ENCODE data around the gene CACHD1.
"Not testable (repeated sequence)": the region's sequence is repeated elsewhere in the genome, so short reads cannot be mapped to it uniquely, and the experiment has no call there.

CACHD1 gene

DNA sequence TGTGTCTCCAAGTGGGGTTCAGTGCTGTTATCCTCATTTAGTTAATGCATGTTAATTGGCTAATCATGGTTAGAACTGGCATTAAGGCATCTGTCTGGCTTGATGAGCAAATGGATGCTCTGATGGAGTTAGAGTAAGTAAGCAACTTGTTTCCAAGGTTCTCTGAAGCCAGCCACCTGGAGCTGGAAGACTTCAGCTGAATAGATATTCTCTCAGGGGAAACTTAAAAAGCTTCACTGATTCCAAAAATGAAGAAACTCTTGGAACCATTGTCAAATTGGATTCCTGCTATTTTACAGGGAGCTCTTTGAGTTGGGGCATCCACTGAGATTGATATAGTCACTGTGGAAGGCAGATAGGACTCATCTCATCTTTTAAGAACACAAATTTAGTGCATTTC is 118.9 kb downstream of the CACHD1 start:
- DNase-seq (ENCODE audit: low read depth in 2 of 2), result no peak

DNA sequence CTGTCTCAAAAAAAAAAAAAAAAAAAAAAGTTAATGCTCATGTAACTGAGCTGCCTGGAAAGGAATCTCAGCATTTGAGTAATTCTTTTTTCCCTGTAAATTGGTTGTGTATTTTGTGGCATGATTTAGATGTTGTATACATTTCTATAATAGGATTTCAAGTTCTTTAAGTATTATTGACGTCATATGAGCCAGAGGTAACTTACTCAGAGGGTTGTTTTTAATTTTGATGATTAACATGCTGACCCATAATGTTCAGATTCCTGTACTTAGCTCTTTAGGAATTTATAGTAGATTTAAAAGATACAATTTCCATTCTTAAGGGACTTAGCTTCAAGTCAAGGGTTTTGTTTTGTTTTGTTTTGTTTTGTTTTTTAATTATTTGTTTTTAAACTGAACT is 120.4 kb downstream of the CACHD1 start:
- no peak for DNase-seq (ENCODE audit: low read depth in 2 of 2)

DNA sequence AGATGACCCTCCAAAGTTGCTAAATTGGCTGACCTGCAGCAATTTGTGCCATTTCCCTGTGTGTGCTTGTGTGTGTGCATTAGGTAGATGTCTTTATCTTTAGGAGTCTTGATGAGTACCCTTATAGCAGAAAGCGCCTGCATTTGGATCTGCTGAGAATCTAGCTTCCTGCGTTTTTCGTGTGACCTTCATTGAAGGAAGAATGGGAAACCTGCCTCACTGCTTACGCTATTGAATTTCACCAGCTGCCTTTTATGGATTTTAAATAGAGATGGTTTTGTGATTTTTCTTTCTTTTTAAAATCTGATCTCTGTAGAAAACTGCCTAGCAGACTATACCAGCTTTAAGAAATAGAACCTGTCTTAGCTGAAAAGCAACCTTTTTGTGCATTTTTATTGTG is 124.5 kb downstream of the CACHD1 start:
- DNase-seq (ENCODE audit: low read depth in 2 of 2), result no peak

DNA sequence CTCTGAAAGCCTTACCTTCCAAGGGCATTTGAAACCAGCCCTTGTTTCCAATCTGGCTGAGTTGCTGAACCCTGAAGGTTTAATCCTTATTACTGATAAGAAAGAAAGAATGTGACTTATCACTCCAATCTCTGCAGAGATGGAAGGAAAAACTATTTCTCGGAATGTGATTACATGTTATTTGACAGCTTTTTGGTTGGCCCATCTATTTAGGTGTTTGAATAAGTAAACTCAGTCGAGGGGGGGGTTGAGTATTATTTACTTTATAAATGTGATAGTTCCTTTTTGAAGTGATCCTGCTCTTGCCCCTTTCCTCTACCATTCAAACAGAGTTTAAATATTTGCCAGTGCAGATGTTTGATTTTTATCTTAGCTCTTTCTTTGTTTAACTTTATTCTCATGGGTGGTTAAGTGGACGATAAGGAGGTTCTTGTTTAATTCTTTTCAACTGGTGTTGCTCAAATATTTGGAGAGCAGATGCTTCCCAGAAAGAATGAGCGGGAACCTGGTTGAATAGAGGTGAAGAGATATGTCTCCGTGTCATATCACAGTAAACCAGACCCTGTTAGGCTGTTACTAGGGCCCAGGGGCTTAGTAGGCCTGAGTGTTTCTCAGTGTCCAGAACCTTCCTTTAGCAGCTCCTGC is 126.1 kb downstream of the CACHD1 start:
- DNase-seq (ENCODE audit: low read depth in 2 of 2), result no peak

DNA sequence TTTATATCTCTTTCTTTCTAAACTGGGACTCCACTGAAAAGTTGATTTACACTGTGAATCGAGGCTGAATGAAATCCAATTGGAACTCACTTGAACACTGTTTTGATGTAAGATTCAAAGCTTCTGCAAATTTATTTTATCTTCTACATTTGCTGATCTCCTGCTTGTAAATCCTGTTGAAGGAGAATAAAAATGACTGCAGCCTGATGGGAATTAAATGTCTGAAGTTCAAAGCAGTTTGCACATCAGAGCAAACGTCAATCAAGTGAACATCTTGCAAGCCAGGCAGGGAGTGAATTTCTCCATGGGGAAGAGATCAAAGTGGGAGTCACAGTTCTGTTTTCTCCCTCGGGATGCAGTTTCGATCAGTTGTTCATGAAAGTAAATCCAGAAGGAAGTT is 127.2 kb downstream of the CACHD1 start:
- no peak for DNase-seq (ENCODE audit: low read depth in 2 of 2)

DNA sequence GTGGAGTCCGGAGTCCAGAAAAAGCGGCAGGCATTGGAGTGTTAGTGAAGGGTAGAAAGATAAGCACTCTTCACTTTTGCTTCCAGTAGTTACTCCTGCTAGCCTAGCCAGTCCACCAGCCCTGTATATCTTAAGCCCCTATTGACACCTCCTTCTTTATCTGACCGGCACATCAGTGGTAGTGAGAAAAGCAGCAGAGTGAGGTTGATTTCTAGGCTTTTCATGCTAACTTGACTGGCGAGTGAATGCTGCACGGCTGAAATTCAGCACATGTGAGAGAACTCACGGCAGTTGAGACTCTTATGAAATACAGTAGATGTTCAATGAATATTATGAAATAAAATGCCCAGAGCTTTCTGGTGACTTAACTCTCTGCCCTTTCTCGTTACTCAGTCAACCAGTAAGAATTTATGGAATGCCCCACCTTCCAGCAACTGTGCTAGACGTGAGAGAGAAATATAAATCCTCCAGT is 128.2 kb downstream of the CACHD1 start:
- DNase-seq (ENCODE audit: low read depth in 2 of 2), result no peak

DNA sequence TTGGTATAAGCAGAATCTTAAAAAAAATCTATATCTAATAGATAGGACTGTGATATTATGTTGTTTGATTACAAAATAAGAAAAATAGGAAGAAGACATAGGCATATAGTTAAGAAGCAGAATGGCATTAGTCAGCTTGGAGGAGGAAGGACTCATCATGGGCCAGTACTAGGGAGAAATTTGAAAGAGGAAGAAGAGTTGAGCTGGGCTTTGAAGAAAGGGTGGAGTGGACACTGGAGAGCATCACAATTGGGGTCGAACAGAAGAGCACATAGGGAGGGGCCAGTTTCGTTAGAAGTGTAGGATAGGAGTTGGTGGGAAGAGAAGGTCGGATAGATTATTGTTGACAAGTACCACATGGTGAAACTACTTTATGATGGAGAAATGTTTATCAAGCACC is 129.3 kb downstream of the CACHD1 start:
- DNase-seq (ENCODE audit: low read depth in 2 of 2), result no peak

DNA sequence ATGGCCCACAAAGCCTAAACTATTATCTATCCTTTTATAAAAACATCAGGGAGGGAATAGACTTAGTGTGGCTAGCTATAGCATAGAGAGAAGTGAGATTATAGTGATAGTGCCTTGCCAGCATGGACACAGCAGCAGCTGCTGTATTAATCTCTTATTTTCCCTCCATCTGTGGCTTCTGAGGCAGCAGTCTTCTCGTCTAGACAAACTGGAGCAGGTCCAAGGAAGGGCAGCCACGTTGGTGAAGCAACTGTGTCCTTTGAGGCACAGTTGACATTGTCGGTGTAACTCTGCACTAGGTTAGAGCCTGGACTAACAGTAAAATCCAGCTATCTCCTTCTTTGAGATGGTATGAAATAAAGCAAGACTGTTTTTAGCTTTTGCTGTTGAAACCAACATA is 131.3 kb downstream of the CACHD1 start:
- no peak for DNase-seq (ENCODE audit: low read depth in 2 of 2)

DNA sequence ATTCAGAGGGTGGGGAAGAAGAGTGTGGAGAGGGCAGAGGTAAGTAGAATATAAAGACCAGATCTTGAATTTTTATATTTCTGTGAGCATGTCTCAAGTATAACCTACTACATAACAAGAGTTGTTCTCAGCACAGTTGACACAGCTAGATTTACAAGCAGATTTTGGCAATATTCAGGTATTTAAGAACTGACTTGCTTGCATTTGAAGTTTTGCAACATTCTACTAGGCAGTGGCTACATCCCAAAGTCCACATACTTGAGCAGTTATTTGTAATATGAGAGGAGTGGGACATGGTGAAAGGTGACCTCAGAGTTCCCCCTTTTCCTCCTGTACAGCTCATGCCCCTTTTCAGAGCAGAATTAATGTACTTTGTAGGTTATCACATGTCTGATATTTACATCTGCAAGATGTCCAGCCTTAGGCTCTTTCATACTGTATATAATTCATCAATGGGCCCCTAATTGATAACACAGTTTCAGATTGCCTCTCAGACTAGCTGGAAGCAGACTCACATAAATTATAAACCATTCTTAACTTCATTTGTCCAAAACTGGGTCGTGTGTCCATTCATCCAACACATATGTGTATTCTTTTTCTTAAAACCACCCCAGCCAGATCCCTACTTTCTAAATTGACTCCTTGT is 138.2 kb downstream of the CACHD1 start:
- DNase-seq (ENCODE audit: low read depth in 2 of 2), result no peak

DNA sequence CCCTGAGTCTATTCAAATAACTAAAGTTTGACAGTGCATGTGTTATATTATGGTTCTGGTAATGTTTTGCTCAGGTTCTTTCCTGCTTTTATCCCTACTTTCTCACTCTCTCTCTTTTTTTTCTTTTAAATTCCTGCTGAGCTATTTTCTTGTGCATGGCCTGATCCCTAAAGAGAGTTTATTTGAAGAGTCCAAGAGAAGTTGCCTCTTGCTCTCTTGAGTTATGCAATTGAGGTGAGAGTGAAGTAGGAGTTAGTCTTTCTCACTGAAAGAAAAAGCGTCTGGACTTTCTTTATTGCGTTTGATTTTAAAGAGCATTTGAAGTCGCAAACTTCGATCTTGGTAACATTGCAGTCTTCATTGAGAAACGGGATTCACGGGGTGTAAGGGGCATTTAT is 138.7 kb downstream of the CACHD1 start:
- DNase-seq (ENCODE audit: low read depth in 2 of 2), result no peak

DNA sequence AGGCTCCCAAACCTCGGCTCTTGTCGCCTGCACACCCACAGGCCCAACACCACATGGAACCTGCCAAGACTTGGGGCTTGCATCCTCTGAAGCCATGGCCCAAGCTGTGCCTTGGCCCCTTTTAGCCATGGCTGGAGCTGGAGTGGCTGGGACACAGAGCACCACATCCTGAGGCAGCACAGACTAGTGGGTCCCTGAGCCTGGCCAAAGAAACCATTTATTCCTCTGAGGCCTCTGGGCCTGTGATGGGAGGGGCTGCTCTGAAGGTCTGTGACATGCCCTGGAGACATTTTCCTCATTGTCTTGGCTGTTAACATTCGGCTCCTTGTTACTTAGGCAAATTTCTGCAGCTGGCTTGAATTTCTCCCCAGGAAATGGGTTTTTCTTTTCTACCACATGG is 141.0 kb downstream of the CACHD1 start:
- not testable (repeated sequence) for DNase-seq (ENCODE audit: low read depth in 2 of 2)

DNA sequence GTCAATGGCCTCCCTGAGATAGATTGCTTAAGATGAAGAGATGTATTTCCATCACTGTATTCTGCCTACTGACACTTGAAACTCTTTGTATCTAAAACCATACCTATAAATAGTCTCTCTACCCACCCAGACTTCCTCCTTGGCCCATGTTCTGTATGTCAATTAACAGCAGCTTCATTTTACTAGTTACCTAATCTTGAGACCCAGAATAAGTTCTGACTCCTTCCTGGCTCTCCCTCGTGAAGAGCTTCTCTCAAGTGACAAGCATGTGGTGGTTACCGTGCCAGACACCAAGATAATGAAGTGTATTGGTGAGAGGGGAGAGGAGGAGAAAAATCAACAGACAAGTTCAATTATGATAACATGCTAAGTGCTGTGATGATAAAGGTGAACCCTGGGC is 146.1 kb downstream of the CACHD1 start:
- no peak for DNase-seq (ENCODE audit: low read depth in 2 of 2)

DNA sequence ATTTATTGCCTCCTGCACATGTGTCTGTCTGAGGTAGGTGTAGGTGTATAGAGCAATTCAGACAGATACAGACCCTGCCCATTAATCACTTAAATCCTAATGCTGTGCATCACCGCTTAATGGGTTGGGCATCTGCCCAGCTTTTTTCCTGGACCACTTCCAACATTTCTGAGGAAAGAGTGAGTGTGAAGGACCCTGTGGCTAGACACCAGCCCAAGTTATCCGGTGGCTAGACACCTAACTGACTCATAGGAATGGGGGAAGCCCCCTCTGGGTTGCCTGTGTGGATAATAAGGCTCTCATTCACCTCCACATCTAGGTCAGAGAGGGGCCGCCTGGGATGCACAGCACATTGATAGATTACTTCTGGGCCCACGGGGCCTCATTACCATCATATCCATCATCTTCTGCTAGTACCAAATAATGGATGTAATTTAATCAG is 153.8 kb downstream of the CACHD1 start:
- DNase-seq (ENCODE audit: low read depth in 2 of 2), result peak; percentile 3 to 13

DNA sequence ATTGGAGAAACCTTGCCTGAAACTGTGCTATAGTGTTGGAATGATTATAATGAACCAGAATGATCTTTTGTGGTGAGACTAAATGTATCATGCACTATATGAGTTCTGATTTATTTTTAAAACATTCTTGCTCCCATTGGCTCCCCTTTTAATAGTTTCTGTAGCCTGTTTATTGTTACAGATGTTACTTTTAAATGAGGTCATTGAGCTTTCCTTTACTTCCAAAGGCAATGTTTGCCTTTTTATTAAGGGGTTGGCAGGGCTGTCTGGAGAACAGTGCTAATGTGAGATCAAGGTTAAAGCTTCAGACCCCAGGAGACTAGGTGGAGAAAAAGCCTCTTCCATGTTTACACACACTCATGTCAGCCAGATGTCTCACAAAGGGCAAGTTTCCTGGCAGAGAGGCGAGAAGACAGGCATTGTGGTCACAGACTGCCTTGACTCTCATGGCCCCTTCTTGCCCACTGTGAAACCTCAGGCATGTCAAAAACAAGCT is 154.3 kb downstream of the CACHD1 start:
- DNase-seq (ENCODE audit: low read depth in 2 of 2), result no peak

DNA sequence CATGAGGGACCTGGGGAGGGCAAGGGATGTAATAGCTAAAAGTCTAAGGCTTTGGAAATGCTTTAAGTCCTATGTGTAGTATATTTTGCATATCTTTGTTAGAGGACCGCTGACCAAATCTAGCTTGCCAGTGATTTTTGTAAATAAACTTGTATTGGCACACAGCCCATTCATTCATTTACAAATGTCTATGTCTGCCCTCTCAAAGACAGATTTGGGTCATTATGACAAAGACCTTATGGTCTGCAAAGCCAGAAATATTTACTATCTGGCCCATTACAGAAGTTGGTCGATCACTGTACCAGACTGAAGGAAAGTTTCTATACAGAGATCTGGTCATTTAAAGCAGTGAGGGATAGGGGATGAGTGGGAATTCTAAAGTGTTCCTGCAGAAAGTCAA is 154.9 kb downstream of the CACHD1 start:
- DNase-seq (ENCODE audit: low read depth in 2 of 2), result no peak

DNA sequence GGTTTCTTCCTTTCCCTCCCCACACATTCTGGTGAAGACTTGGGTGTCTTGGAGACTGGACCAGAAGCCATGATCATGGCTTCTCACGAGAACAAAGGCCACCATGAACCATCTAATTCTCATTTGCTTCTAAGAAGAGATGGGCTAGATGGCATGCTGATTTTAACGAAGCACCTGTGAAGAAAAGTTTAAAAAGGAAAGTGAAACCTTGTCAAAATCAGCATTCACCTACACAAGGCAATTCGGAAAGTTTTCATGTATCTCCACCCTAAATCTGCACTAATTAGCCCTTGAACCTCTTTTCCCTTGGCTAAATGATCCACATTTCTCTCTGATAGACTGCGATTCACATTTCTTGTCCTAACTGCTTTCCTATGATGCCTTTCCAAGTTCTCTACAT is 160.7 kb downstream of the CACHD1 start:
- no peak for DNase-seq (ENCODE audit: low read depth in 2 of 2)

DNA sequence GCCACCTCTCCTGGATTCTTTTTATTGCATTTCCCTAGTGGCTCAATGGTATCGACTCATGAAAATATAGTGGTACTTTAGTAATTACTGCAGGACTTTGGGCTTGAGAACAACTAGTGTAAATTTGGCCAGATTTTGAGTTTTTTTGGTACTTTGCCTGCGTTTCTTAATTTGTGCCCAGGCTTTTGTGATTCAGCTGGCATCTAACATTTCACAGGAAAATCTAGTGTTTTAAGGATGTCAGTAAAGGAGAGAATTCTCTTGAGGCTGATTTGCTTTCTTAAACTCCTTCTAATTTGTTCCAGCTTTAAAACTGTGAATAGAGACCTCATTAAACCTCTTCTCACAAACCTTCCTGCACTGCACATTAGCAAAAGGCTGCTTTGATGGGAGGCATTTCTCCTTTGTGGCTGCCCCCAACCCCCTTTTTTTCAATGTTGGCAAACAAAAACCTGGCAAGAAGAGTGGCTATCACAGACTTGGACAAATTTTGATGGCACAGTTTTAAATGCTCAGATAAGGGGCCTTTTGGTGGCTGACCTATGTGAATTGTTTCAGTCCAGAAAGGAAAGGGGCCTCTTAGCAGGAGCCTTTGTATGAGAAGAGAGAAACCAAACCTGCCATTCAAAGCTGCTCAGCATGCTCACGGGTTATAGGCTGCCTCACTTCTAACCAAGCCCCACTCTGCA is 161.6 kb downstream of the CACHD1 start:
- DNase-seq (ENCODE audit: low read depth in 2 of 2), result no peak

DNA sequence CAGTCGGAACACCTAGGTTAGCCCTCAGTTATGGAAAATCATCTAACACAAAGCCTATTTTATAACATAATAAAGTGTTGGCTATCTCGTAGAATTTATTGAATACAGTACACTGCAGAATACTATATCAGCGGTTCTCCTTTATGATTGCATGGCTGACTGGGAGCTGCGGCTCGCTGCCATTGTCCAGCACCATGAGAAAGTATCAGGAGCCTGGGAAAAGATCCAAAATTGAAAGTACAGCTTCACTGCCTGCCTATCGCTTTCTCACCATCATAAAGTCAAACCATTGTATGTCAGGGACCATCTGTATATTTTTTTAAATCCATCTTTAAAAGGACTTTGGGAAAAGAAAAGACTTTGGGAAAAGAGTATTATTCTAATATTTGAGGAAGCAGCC is 163.0 kb downstream of the CACHD1 start:
- DNase-seq (ENCODE audit: low read depth in 2 of 2), result no peak

DNA sequence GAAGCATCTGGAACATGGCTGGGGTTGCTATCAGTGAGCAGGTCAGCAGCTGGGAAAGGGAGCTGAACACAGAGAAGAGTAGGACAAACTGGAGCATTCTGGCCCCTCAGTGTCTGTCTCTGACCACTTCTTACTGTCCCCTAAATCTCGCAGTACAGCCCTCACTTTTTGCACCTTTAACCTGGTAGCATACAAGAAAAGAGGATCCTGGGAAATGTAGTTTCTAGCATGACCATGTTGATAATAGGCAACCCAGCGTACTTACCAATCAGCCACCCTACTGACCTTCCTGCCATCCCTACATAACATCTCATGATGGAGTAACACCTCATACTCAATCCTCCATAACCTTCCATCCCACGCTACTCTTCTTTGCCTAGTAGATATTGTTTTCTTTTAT is 175.8 kb downstream of the CACHD1 start:
- DNase-seq (ENCODE audit: low read depth in 2 of 2), result no peak

DNA sequence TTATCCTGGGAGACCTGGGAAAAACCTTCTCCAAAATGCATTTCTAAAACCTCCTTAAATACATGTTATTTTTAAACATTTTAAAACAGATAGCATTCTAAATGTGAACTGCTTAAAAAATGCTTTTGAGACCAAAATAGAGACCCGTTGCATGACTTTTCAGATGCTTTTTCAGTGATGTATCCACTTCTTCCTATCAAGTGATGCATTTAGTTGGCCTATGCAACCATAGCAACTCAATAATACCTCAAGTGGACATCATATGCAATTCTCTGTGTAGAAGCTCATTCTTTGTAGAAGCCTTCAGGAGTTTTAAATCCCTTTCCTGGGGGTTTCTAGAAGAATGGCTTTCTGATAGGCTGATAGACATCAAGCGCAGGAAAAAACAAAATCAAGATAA is 180.5 kb downstream of the CACHD1 start:
- DNase-seq (ENCODE audit: low read depth in 2 of 2), result no peak

DNA sequence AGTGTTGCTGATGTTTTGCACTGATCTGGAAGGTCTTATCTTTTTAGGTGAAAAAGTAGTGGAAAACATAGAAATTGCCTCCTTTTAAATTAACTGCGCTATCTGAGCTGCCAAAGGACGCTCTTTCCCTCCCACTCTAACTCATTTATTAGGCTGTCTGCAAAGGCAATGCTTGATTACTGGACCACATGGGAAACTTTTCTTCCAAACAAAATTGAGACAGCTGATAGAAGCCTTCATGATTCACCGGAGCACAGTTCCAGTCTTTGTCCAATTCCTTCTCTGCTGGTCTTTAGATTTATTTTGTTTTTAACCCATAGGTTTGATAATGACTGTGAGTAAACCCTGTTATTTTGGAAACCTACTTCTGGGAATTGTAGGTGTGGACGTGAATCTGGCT is 181.9 kb downstream of the CACHD1 start:
- DNase-seq (ENCODE audit: low read depth in 2 of 2), result no peak

DNA sequence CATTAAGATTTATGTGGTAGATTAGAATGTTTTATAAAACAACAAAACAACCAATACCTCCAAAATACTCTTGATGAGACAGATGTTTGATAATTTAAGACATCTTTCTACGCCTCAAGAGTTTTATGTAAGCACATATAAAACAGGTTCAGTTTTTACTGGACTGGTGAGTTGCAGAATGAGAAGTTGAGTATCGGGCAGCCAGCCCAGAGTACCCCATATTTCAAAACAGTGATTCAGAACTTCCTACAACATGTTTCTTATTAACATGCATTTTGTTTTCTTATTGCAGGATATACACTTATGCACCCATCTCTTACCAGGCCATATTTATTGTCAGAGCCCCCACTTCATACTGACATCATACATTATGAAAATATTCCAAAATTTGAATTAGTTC is 183.5 kb downstream of the CACHD1 start:
- DNase-seq (ENCODE audit: low read depth in 2 of 2), result no peak
